Liver (tissue), 3 donors: ENCODE measurements around the gene MIER3.

Experiments
- ATF3 ChIP-seq: IDR thresholded peaks from 2 replicates; pipeline ENCODE4 v1.6.1; 2016; ENCODE audit warnings: antibody characterized with exemption
- CTCF ChIP-seq: fragments of 150-350 bp; IDR thresholded peaks from 2 replicates; pipeline ENCODE4 v1.5.1; 2017; ENCODE audit warnings: improper control_type of control experiment, low read depth, low read length; ENCODE audit not compliant: missing input control
- EGR1 ChIP-seq, 2 donors: IDR thresholded peaks; 2 replicates each; pipeline ENCODE4 v1.6.1; 2016 to 2018; ENCODE audit warnings: antibody characterized with exemption in 2 of 2, low read depth in 2 of 2
- FOXA2 ChIP-seq: IDR thresholded peaks from 2 replicates; pipeline ENCODE4 v1.6.1; 2016; ENCODE audit warnings: antibody characterized with exemption
- GABPA ChIP-seq, 2 donors: IDR thresholded peaks in 1 of 2; conservative IDR thresholded peaks in 1 of 2; 2 replicates each; pipeline ENCODE4 v1.6.1; 2016; ENCODE audit warnings: antibody characterized with exemption in 2 of 2, mild to moderate bottlenecking in 1 of 2, moderate library complexity in 1 of 2
- HNF4A ChIP-seq, 2 donors: conservative IDR thresholded peaks; 2 replicates each; pipeline ENCODE4 v1.6.1; 2016; ENCODE audit warnings: antibody characterized with exemption in 2 of 2, mild to moderate bottlenecking in 2 of 2
- RXRA ChIP-seq, 2 donors: IDR thresholded peaks; 2 replicates each; pipeline ENCODE4 v1.6.1; 2017 to 2018; ENCODE audit warnings: antibody characterized with exemption in 2 of 2, mild to moderate bottlenecking in 1 of 2
- SP1 ChIP-seq: IDR thresholded peaks from 2 replicates; pipeline ENCODE4 v1.6.1; 2018; ENCODE audit warnings: antibody characterized with exemption, mild to moderate bottlenecking
- TAF1 ChIP-seq: conservative IDR thresholded peaks from 2 replicates; pipeline ENCODE4 v1.6.1; 2016; ENCODE audit warnings: antibody characterized with exemption, mild to moderate bottlenecking
- YY1 ChIP-seq: IDR thresholded peaks from 2 replicates; pipeline ENCODE4 v1.6.1; 2016; ENCODE audit warnings: antibody characterized with exemption, mild to moderate bottlenecking
- ZBTB33 ChIP-seq: IDR thresholded peaks from 2 replicates; pipeline ENCODE4 v1.6.1; 2016; ENCODE audit warnings: antibody characterized with exemption
- donor health status: healthy.
- donor health status: healthy.

- TF ChIP-seq CTCF, result no peak
- no peak for TF ChIP-seq RXRA (IDR thresholded peaks at IDR 0.05)
- TF ChIP-seq GABPA (IDR thresholded peaks at IDR 0.05 in 1 of 2, conservative IDR thresholded peaks at IDR 0.05 in 1 of 2), result no peak
- no peak for TF ChIP-seq SP1
- TF ChIP-seq HNF4A (conservative IDR thresholded peaks at IDR 0.05), result no peak
- no peak for TF ChIP-seq YY1
- no peak for TF ChIP-seq ATF3
- TF ChIP-seq FOXA2, result no peak
- TF ChIP-seq TAF1, result no peak
- TF ChIP-seq EGR1 (IDR thresholded peaks at IDR 0.05; ENCODE audit: low read depth in 2 of 2), result no peak
- no peak for TF ChIP-seq ZBTB33
Measured at GRCh38 chr5:56922922-56923321, 29.0 kb downstream of the MIER3 start.
